ENCODE results near the gene ECI1.

The ECI1 gene

GRCh38 chr16:2229632-2230250 lies 21.6 kb downstream of the ECI1 start:
- H3K4me3 ChIP-seq (ENCODE audit: low read depth, low read length): no peak overlapping the region
- in situ Hi-C loops (cut with HindIII; ENCODE audit: low sequenced_read_pairs): no loop called here
- DNase-seq (ENCODE audit: low read depth, low spot score): no peak
- TF ChIP-seq CTCF (IDR thresholded peaks at IDR 0.05; ENCODE audit: low read depth, low read length): no peak

- no peak for DNase-seq (ENCODE audit: low read depth, low spot score)
- H3K4me3 ChIP-seq (ENCODE audit: low read depth, low read length): no peak overlapping the region
- no peak for TF ChIP-seq CTCF (IDR thresholded peaks at IDR 0.05; ENCODE audit: low read depth, low read length)
- in situ Hi-C loops (cut with HindIII; ENCODE audit: low sequenced_read_pairs): no loop called here
Measured at GRCh38 chr16:2229091-2229490, 22.3 kb downstream of the ECI1 start.

GRCh38 chr16:2228161-2228824 lies 23.1 kb downstream of the ECI1 start:
- H3K4me3 ChIP-seq (ENCODE audit: low read depth, low read length): no peak overlapping the region
- no peak for DNase-seq (ENCODE audit: low read depth, low spot score)
- in situ Hi-C loops (cut with HindIII; ENCODE audit: low sequenced_read_pairs): no loop called here
- TF ChIP-seq CTCF (IDR thresholded peaks at IDR 0.05; ENCODE audit: low read depth, low read length): no peak

- H3K4me3 ChIP-seq (ENCODE audit: low read depth, low read length): no peak overlapping the region
- in situ Hi-C loops (cut with HindIII; ENCODE audit: low sequenced_read_pairs): no loop called here
- DNase-seq (ENCODE audit: low read depth, low spot score): no peak
- no peak for TF ChIP-seq CTCF (IDR thresholded peaks at IDR 0.05; ENCODE audit: low read depth, low read length)
Measured at GRCh38 chr16:2226918-2227317, 24.5 kb downstream of the ECI1 start.

- DNase-seq (ENCODE audit: low read depth, low spot score): no peak
- TF ChIP-seq CTCF (IDR thresholded peaks at IDR 0.05; ENCODE audit: low read depth, low read length): no peak
- in situ Hi-C loops (cut with HindIII; ENCODE audit: low sequenced_read_pairs): no loop called here
- no peak overlapping the region for H3K4me3 ChIP-seq (ENCODE audit: low read depth, low read length)
Measured at GRCh38 chr16:2226245-2226793, 25.1 kb downstream of the ECI1 start.

GRCh38 chr16:2223942-2224486 lies 27.4 kb downstream of the ECI1 start:
- DNase-seq (ENCODE audit: low read depth, low spot score): peak; percentile 45
- in situ Hi-C loops (cut with HindIII; ENCODE audit: low sequenced_read_pairs): no loop called here
- H3K4me3 ChIP-seq (ENCODE audit: low read depth, low read length): peak overlapping the region; percentile 90
- TF ChIP-seq CTCF (IDR thresholded peaks at IDR 0.05; ENCODE audit: low read depth, low read length): peak; percentile 42

Measured in astrocyte of the spinal cord (primary cell).